ENCODE measurements around the gene CHRNE. TPM values are rescaled to one million over a fixed set of nuclear protein-coding genes. Genes with fewer than 3 reads are reported as not detected.
"Not testable (repeated sequence)": the region's sequence is repeated elsewhere in the genome, so short reads cannot be mapped to it uniquely, and the experiment has no call there.

Gene CHRNE
- total RNA-seq, 1 donor from 2014 or later = 0.62 TPM

GRCh38 chr17:4939796-4940554, 37.1 kb upstream of the CHRNE start, which contains the start of the genes RNF167 and SLC25A11:
RNF167 (plus strand) TSS chr17:4940268; CDS start chr17:4940910, 642 bp downstream.
SLC25A11 (minus strand) TSS chr17:4940046; CDS start chr17:4939910, 136 bp downstream.
- peak; percentile 97 for DNase-seq

GRCh38 chr17:4939546-4939795, 36.6 kb upstream of the CHRNE start:
- no peak for DNase-seq

GRCh38 chr17:4938688-4939545, 36.0 kb upstream of the CHRNE start:
- no peak for DNase-seq

- DNase-seq = no peak
Observed at GRCh38 chr17:4938069-4938491, 35.2 kb upstream of the CHRNE start.

GRCh38 chr17:4937553-4937952, 34.7 kb upstream of the CHRNE start:
- DNase-seq = no peak

- no peak for DNase-seq
Observed at GRCh38 chr17:4936436-4936835, 33.5 kb upstream of the CHRNE start.

- DNase-seq = no peak
Observed at GRCh38 chr17:4935650-4936049, 32.8 kb upstream of the CHRNE start.

- no peak for DNase-seq
Observed at GRCh38 chr17:4934173-4934979, 31.5 kb upstream of the CHRNE start.

GRCh38 chr17:4933646-4934045, 30.7 kb upstream of the CHRNE start:
- no peak for DNase-seq

- DNase-seq = no peak
Observed at GRCh38 chr17:4932756-4933155, 29.9 kb upstream of the CHRNE start.

GRCh38 chr17:4931963-4932362, 29.1 kb upstream of the CHRNE start, which contains the start of gene GP1BA:
GP1BA (plus strand) TSS chr17:4932277; CDS start chr17:4932605, 328 bp downstream.
- no peak for DNase-seq

- DNase-seq = no peak
Observed at GRCh38 chr17:4928881-4929280, 26.0 kb upstream of the CHRNE start.

GRCh38 chr17:4926577-4927335, 23.9 kb upstream of the CHRNE start:
- DNase-seq = not testable (repeated sequence)

- no peak for DNase-seq
Observed at GRCh38 chr17:4921320-4921719, 18.4 kb upstream of the CHRNE start.

- no peak for DNase-seq
Observed at GRCh38 chr17:4920351-4921048, 17.6 kb upstream of the CHRNE start.

GRCh38 chr17:4919511-4920047, 16.7 kb upstream of the CHRNE start:
- DNase-seq = no peak

GRCh38 chr17:4914551-4914950, 11.7 kb upstream of the CHRNE start:
- DNase-seq = not testable (repeated sequence)

GRCh38 chr17:4913994-4914393, 11.1 kb upstream of the CHRNE start:
- no peak for DNase-seq

- peak; percentile 79 for DNase-seq
Observed at GRCh38 chr17:4908711-4909496, 6.0 kb upstream of the CHRNE start.

GRCh38 chr17:4908301-4908700, 5.4 kb upstream of the CHRNE start:
- DNase-seq = no peak

Data from occipital lobe (tissue), 2 donors.